GM21619 (cell line): ENCODE measurements around the gene CEP70.
"Not testable (repeated sequence)": the region's sequence is repeated elsewhere in the genome, so short reads cannot be mapped to it uniquely, and the experiment has no call there.

Experiments used
- ATAC-seq: cut with Tn5 transposase; IDR thresholded peaks from one replicate; pipeline ENCODE4 v1.9.1; 2021; ENCODE audit not compliant: unreplicated experiment

The CEP70 gene

GRCh38 chr3:138455801-138456716, 138.0 kb downstream of the CEP70 start:
- ATAC-seq = no peak

- not testable (repeated sequence) for ATAC-seq
Measured at GRCh38 chr3:138453940-138454339, 140.1 kb downstream of the CEP70 start.

GRCh38 chr3:138452436-138452835, 141.6 kb downstream of the CEP70 start:
- no peak for ATAC-seq

- no peak for ATAC-seq
Measured at GRCh38 chr3:138451595-138452162, 142.4 kb downstream of the CEP70 start.

DNA sequence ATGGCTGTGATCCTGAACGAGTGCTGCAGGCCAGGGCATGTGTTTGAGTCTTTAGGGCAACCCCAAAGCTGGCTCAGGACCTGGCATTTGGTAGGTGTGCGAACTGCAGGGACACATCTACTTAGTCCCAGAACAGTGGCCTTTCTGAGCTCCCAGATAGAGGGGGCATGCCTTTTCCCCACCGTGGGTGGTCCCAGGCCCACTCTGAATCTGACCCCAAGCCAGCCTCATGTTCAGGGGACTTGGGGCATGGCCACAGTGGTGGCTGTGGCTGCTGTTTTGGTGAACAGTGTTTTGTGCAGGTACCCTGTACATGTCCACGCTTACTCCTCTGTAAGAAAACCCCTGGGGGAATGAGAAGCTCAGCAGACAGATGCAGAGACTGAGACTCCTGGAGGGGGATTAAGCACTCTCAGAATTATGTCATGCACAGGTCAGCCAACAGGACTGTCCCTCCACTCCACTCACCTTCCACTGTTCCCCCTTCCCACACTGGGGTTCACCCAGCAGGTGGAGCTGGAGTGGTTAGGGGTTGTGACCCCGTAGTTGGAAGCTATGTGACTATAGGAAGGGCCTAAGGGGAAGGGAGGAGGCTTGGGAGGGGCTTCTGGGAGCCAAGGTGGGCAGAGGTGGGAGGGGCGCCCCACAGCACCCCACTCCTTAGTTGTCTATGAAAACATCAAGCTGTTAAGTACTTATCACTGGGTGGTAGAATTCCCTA, 143.2 kb downstream of the CEP70 start:
- no peak for ATAC-seq

GRCh38 chr3:138450181-138450580, 143.9 kb downstream of the CEP70 start:
- no peak for ATAC-seq

DNA sequence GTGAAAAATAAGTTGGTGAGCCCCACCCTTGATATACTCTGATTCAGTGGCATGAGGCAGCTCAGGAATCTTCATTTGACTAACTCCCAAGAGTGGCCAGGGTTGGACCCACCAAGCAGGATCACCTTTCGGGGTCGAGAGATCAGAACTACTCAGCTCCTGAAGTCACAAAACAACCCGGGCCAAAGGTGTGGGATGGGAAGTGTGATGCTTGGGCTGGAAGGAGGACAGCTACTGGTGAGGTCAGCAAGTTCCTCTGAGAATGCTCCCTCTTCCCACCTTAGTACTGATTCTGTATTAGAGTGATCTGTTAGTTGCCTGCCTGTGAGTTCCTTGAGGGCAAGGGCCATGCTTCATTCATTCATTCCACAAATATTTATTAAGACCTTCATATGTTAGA, 144.6 kb downstream of the CEP70 start:
- ATAC-seq = no peak

- no peak for ATAC-seq
Measured at GRCh38 chr3:138448631-138449030, 145.4 kb downstream of the CEP70 start.

DNA sequence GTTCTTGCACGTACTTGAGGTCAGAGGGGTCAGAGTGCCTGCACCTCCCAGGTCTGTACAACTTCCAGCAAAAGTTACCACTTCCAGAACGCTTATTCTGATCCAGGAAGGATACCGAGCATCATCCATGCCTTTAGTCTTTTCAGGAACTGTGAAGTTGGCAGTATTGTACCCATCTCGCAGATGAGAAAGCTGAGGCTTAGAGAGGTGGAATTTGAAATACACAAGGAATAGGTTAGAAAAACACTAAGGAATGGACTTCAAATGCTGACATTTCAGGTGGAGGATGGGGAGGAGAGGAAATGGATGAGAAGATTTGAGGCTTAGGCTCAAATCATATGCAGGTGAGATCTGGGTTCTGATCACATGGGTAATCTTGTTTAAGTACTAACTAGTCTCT, 148.4 kb downstream of the CEP70 start:
- no peak for ATAC-seq

DNA sequence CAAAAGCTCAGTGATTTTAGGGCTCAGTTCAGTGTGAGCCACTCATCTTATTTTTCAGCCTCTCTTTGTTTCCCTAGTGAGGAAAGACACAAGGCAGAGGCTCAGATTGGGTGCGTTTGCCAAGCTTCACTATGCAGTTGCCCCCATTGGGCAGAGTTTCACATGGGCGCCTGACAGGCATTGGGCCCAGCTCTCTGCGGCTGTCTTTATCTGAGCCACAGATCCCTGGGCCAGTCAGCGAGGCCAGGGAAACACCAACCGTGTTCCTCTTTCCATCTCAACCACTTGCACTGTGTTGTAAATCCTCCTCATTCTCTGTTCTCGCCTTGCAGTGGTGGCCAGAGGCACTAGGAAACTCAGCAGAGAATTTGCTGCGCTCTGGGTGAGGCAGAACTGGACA, 148.8 kb downstream of the CEP70 start:
- no peak for ATAC-seq
